Fibroblast of upper back skin (primary cell): ENCODE measurements around the gene ELL2.
"Not testable (repeated sequence)": the region's sequence is repeated elsewhere in the genome, so short reads cannot be mapped to it uniquely, and the experiment has no call there.

Experiments used
- DNase-seq: peaks from one replicate; pipeline ENCODE4 v3.0.0-alpha.2; 2013

Gene ELL2

GRCh38 chr5:95858661-95859595 is 102.7 kb downstream of the ELL2 start:
- DNase-seq = peak; percentile 97

- DNase-seq = peak; percentile 95
Observed at GRCh38 chr5:95858023-95858461, 103.6 kb downstream of the ELL2 start.

GRCh38 chr5:95857185-95857945 is 104.3 kb downstream of the ELL2 start:
- no peak for DNase-seq

- DNase-seq = no peak
Observed at GRCh38 chr5:95856501-95856981, 105.1 kb downstream of the ELL2 start.

GRCh38 chr5:95853490-95853889 is 108.2 kb downstream of the ELL2 start:
- no peak for DNase-seq

GRCh38 chr5:95852567-95852966 is 109.1 kb downstream of the ELL2 start:
- no peak for DNase-seq

- DNase-seq = not testable (repeated sequence)
Observed at GRCh38 chr5:95851141-95851540, 110.5 kb downstream of the ELL2 start.

- DNase-seq = no peak
Observed at GRCh38 chr5:95850391-95850894, 111.2 kb downstream of the ELL2 start.

GRCh38 chr5:95848701-95849100 is 113.0 kb downstream of the ELL2 start:
- DNase-seq = peak; percentile 65

- no peak for DNase-seq
Observed at GRCh38 chr5:95847261-95847592, 114.4 kb downstream of the ELL2 start.

GRCh38 chr5:95846554-95847260 is 114.9 kb downstream of the ELL2 start:
- peak; percentile 75 for DNase-seq

- DNase-seq = no peak
Observed at GRCh38 chr5:95845391-95845790, 116.3 kb downstream of the ELL2 start.

- no peak for DNase-seq
Observed at GRCh38 chr5:95843733-95844223, 117.9 kb downstream of the ELL2 start.

- DNase-seq = peak; percentile 43
Observed at GRCh38 chr5:95842854-95843544, 118.7 kb downstream of the ELL2 start.

GRCh38 chr5:95841914-95842812 is 119.5 kb downstream of the ELL2 start:
- peak; percentile 32 for DNase-seq

GRCh38 chr5:95840956-95841705 is 120.5 kb downstream of the ELL2 start:
- no peak for DNase-seq

GRCh38 chr5:95839658-95840057 is 122.0 kb downstream of the ELL2 start:
- no peak for DNase-seq

GRCh38 chr5:95838556-95838955 is 123.1 kb downstream of the ELL2 start:
- no peak for DNase-seq

- no peak for DNase-seq
Observed at GRCh38 chr5:95838001-95838520, 123.6 kb downstream of the ELL2 start.

- DNase-seq = no peak
Observed at GRCh38 chr5:95837492-95837891, 124.2 kb downstream of the ELL2 start.
